ENCODE results near the gene UROC1.

Gene UROC1

GRCh38 chr3:126517986-126518778 lies 609 bp upstream of the UROC1 start:
- DNase-seq (ENCODE audit: low read depth in 1 of 2, low spot score in 1 of 2), result no peak

GRCh38 chr3:126516936-126517290 lies 660 bp downstream of the UROC1 start:
- DNase-seq (ENCODE audit: low read depth in 1 of 2, low spot score in 1 of 2), result no peak

- DNase-seq (ENCODE audit: low read depth in 1 of 2, low spot score in 1 of 2), result no peak
Observed at GRCh38 chr3:126516152-126516935, 1.2 kb downstream of the UROC1 start.

GRCh38 chr3:126515066-126515706 lies 2.4 kb downstream of the UROC1 start:
- no peak for DNase-seq (ENCODE audit: low read depth in 1 of 2, low spot score in 1 of 2)

GRCh38 chr3:126514161-126514560 lies 3.4 kb downstream of the UROC1 start:
- DNase-seq (ENCODE audit: low read depth in 1 of 2, low spot score in 1 of 2), result no peak

GRCh38 chr3:126512916-126513650 lies 4.5 kb downstream of the UROC1 start:
- DNase-seq (ENCODE audit: low read depth in 1 of 2, low spot score in 1 of 2), result no peak

GRCh38 chr3:126512026-126512425 lies 5.5 kb downstream of the UROC1 start:
- DNase-seq (ENCODE audit: low read depth in 1 of 2, low spot score in 1 of 2), result no peak

- DNase-seq (ENCODE audit: low read depth in 1 of 2, low spot score in 1 of 2), result no peak
Observed at GRCh38 chr3:126511291-126511690, 6.3 kb downstream of the UROC1 start.

- DNase-seq (ENCODE audit: low read depth in 1 of 2, low spot score in 1 of 2), result no peak
Observed at GRCh38 chr3:126510308-126510910, 7.2 kb downstream of the UROC1 start.

- no peak for DNase-seq (ENCODE audit: low read depth in 1 of 2, low spot score in 1 of 2)
Observed at GRCh38 chr3:126509597-126510307, 7.8 kb downstream of the UROC1 start.

- DNase-seq (ENCODE audit: low read depth in 1 of 2, low spot score in 1 of 2), result no peak
Observed at GRCh38 chr3:126508564-126508964, 9.0 kb downstream of the UROC1 start.

- DNase-seq (ENCODE audit: low read depth in 1 of 2, low spot score in 1 of 2), result no peak
Observed at GRCh38 chr3:126507886-126508285, 9.7 kb downstream of the UROC1 start.

- no peak for DNase-seq (ENCODE audit: low read depth in 1 of 2, low spot score in 1 of 2)
Observed at GRCh38 chr3:126503701-126504100, 13.9 kb downstream of the UROC1 start.

- no peak for DNase-seq (ENCODE audit: low read depth in 1 of 2, low spot score in 1 of 2)
Observed at GRCh38 chr3:126502656-126503055, 14.9 kb downstream of the UROC1 start.

- no peak for DNase-seq (ENCODE audit: low read depth in 1 of 2, low spot score in 1 of 2)
Observed at GRCh38 chr3:126501736-126502135, 15.8 kb downstream of the UROC1 start.

GRCh38 chr3:126501054-126501453 lies 16.5 kb downstream of the UROC1 start:
- no peak for DNase-seq (ENCODE audit: low read depth in 1 of 2, low spot score in 1 of 2)

GRCh38 chr3:126500016-126500415 lies 17.6 kb downstream of the UROC1 start:
- DNase-seq (ENCODE audit: low read depth in 1 of 2, low spot score in 1 of 2), result no peak

- no peak for DNase-seq (ENCODE audit: low read depth in 1 of 2, low spot score in 1 of 2)
Observed at GRCh38 chr3:126499401-126499800, 18.2 kb downstream of the UROC1 start.

GRCh38 chr3:126498929-126499328 lies 18.6 kb downstream of the UROC1 start:
- no peak for DNase-seq (ENCODE audit: low read depth in 1 of 2, low spot score in 1 of 2)

GRCh38 chr3:126498461-126498860 lies 19.1 kb downstream of the UROC1 start:
- no peak for DNase-seq (ENCODE audit: low read depth in 1 of 2, low spot score in 1 of 2)

All from activated T-helper 1 cell treated with anti-CD3 and anti-CD28 coated beads, Interleukin-2, amount 50 U/mL, for 16 hours (primary cell).